ENCODE results near the gene EPB41L4B.

The EPB41L4B gene

GRCh38 chr9:109214414-109214813 is 106.4 kb downstream of the EPB41L4B start:
- no peak for TF ChIP-seq CTCF (IDR thresholded peaks at IDR 0.05; ENCODE audit: extremely low read depth, insufficient read depth, missing control alignments)
- no peak for DNase-seq (ENCODE audit: low spot score)
- in situ Hi-C loops (cut with MboI; ENCODE audit: low pct_unique_long_range_greater_than_20kb, low sequenced_read_pairs, unreplicated experiment): no loop called here

- TF ChIP-seq CTCF (IDR thresholded peaks at IDR 0.05; ENCODE audit: extremely low read depth, insufficient read depth, missing control alignments): no peak
- in situ Hi-C loops (cut with MboI; ENCODE audit: low pct_unique_long_range_greater_than_20kb, low sequenced_read_pairs, unreplicated experiment): no loop called here
- no peak for DNase-seq (ENCODE audit: low spot score)
Measured at GRCh38 chr9:109213285-109214121, 107.4 kb downstream of the EPB41L4B start.

GRCh38 chr9:109212768-109213167 is 108.1 kb downstream of the EPB41L4B start:
- DNase-seq (ENCODE audit: low spot score): no peak
- in situ Hi-C loops (cut with MboI; ENCODE audit: low pct_unique_long_range_greater_than_20kb, low sequenced_read_pairs, unreplicated experiment): no loop called here
- no peak for TF ChIP-seq CTCF (IDR thresholded peaks at IDR 0.05; ENCODE audit: extremely low read depth, insufficient read depth, missing control alignments)

GRCh38 chr9:109206670-109207069 is 114.2 kb downstream of the EPB41L4B start:
- no peak for DNase-seq (ENCODE audit: low spot score)
- no peak for TF ChIP-seq CTCF (IDR thresholded peaks at IDR 0.05; ENCODE audit: extremely low read depth, insufficient read depth, missing control alignments)
- in situ Hi-C loops (cut with MboI; ENCODE audit: low pct_unique_long_range_greater_than_20kb, low sequenced_read_pairs, unreplicated experiment): no loop called here

GRCh38 chr9:109205526-109205925 is 115.3 kb downstream of the EPB41L4B start:
- in situ Hi-C loops (cut with MboI; ENCODE audit: low pct_unique_long_range_greater_than_20kb, low sequenced_read_pairs, unreplicated experiment): no loop called here
- no peak for TF ChIP-seq CTCF (IDR thresholded peaks at IDR 0.05; ENCODE audit: extremely low read depth, insufficient read depth, missing control alignments)
- no peak for DNase-seq (ENCODE audit: low spot score)

GRCh38 chr9:109203761-109204360 is 117.0 kb downstream of the EPB41L4B start:
- TF ChIP-seq CTCF (IDR thresholded peaks at IDR 0.05; ENCODE audit: extremely low read depth, insufficient read depth, missing control alignments): no peak
- in situ Hi-C loops (cut with MboI; ENCODE audit: low pct_unique_long_range_greater_than_20kb, low sequenced_read_pairs, unreplicated experiment): no loop called here

More at GRCh38 chr9:109203761-109204360, 117.0 kb downstream of the EPB41L4B start:
- no peak for DNase-seq (ENCODE audit: low spot score)

Measured in GM13977 (cell line).